NCI-H526 treated with DMSO at 0.1 percent for 48 hours (cell line): Measurements from ENCODE around the gene PRPF4.
"Not testable (repeated sequence)": the region's sequence is repeated elsewhere in the genome, so short reads cannot be mapped to it uniquely, and the experiment has no call there.

Experiments
- DNase-seq: peaks from one replicate; lab custom pipeline; 2025; lab: John Stamatoyannopoulos, UW

Gene PRPF4

GRCh38 chr9:113267911-113268566 is 7.4 kb upstream of the PRPF4 start:
- DNase-seq = no peak

GRCh38 chr9:113269355-113269754 is 6.1 kb upstream of the PRPF4 start:
- no peak for DNase-seq

- no peak for DNase-seq
These were observed 5.6 kb upstream of the PRPF4 start for GRCh38 chr9:113269871-113270270.

- peak; percentile 2 for DNase-seq
These were observed 843 bp upstream of the PRPF4 start for GRCh38 chr9:113274474-113275156.

- no peak for DNase-seq
These were observed 3.4 kb downstream of the PRPF4 start for GRCh38 chr9:113278840-113279239.

GRCh38 chr9:113281356-113281755 is 5.9 kb downstream of the PRPF4 start:
- no peak for DNase-seq

GRCh38 chr9:113289091-113289490 is 13.6 kb downstream of the PRPF4 start:
- no peak for DNase-seq

GRCh38 chr9:113290052-113290607 is 14.7 kb downstream of the PRPF4 start:
- DNase-seq = no peak

- no peak for DNase-seq
These were observed 17.9 kb downstream of the PRPF4 start for GRCh38 chr9:113293285-113293878.

GRCh38 chr9:113296247-113296646 is 20.8 kb downstream of the PRPF4 start:
- DNase-seq = not testable (repeated sequence)

- no peak for DNase-seq
These were observed 21.5 kb downstream of the PRPF4 start for GRCh38 chr9:113296796-113297558.

GRCh38 chr9:113298311-113298710 is 22.9 kb downstream of the PRPF4 start:
- DNase-seq = no peak

- no peak for DNase-seq
These were observed 23.7 kb downstream of the PRPF4 start for GRCh38 chr9:113298924-113299770.

- no peak for DNase-seq
These were observed 24.4 kb downstream of the PRPF4 start for GRCh38 chr9:113299800-113300292.

- DNase-seq = no peak
These were observed 26.1 kb downstream of the PRPF4 start for GRCh38 chr9:113301548-113301947.

GRCh38 chr9:113302792-113303418 is 27.4 kb downstream of the PRPF4 start, which contains the start of gene RNF183:
TSS of gene RNF183 (minus strand) at chr9:113303376. CDS start at chr9:113298184, 5,192 bp downstream.
- no peak for DNase-seq

GRCh38 chr9:113306566-113306965 is 31.1 kb downstream of the PRPF4 start:
- DNase-seq = no peak

- DNase-seq = no peak
These were observed 32.0 kb downstream of the PRPF4 start for GRCh38 chr9:113307396-113307975.

GRCh38 chr9:113309204-113309813 is 33.9 kb downstream of the PRPF4 start:
- DNase-seq = no peak

- no peak for DNase-seq
These were observed 35.1 kb downstream of the PRPF4 start for GRCh38 chr9:113310538-113310937.
